ENCODE measurements around the gene FAAP20.

FAAP20 gene

DNA sequence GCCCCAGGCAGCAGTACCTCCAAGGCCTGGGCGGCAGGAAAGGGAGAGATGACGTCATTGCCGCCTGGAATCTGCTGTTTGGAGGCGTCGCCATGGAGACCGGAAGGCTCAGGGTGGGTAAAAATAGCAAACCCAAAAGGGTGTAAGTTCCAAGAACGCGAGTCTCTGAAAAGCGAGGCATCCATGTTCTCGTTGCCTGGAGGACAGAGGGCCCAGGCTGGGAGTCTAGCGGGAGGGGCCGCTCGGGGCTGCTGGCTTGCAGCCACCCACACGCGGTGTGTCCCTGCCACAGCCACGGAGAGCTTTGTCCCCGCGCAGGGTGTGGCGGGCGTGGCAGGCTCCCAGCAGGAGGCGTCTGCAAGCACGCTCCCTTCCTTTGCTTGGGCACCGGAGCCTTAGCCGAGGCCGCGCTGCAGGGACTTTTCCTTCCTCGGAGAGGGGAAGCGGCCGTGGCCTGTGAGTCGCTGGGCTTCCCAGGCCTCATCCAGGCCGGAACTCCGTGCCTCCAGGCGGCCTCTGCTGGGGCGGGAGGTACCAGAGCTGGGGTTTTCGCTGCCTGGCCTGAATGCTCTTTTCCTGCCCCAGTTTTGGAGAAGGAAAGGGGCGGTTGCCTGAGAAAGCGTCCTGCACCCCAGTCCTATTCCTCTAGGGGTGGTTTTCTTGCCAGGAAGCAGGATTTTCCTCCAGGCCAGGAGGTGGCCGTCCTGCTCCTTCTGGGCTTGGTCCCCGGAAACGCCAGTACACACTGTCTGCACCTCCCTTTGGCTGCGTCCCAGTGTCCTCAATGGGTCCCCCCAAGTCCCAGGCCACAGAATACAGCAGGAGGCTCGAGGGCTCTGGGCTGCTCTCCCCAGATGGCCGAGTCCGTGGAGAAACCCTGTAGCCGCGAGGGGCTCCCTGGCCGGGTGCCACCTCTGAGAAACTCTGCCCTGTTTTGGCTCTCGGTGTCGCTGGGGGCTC, 18.2 kb upstream of the FAAP20 start:
- in situ Hi-C loops (cut with MboI; ENCODE audit: low sequenced_read_pairs), result no loop called here

GRCh38 chr1:2212274-2212531, 17.6 kb upstream of the FAAP20 start:
- in situ Hi-C loops (cut with MboI; ENCODE audit: low sequenced_read_pairs), result no loop called here

- in situ Hi-C loops (cut with MboI; ENCODE audit: low sequenced_read_pairs), result no loop called here
Observed at GRCh38 chr1:2210786-2211185, 16.2 kb upstream of the FAAP20 start.

DNA sequence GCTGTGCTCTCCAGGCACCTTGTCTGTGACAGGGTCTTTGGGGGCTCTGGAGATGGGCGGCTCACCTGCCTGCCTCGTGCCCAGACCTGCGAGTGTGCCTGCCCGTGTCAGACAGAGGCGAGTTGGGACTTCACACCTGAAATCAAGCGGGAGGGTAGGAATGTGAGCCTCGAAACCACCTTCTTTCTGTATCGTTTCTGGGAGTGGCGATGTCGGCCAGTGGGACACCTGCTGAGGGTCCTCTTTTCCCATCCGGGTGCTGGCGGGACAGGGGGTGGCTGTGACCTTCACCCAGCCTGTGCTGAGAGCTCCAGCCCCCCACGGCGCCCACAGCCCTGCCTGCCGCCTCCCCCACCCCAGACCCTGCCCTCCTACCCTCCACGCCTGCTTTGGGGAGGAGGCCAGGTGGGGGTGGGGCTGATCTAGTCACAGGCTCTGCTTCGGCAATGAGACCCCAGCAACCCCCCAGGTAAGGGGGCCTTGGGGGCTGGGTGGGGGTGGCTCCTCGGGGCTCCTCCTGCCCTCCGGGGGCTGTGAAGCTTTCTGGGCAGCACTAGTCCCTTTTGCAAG, 15.6 kb upstream of the FAAP20 start:
- in situ Hi-C loops (cut with MboI; ENCODE audit: low sequenced_read_pairs), result no loop called here

DNA sequence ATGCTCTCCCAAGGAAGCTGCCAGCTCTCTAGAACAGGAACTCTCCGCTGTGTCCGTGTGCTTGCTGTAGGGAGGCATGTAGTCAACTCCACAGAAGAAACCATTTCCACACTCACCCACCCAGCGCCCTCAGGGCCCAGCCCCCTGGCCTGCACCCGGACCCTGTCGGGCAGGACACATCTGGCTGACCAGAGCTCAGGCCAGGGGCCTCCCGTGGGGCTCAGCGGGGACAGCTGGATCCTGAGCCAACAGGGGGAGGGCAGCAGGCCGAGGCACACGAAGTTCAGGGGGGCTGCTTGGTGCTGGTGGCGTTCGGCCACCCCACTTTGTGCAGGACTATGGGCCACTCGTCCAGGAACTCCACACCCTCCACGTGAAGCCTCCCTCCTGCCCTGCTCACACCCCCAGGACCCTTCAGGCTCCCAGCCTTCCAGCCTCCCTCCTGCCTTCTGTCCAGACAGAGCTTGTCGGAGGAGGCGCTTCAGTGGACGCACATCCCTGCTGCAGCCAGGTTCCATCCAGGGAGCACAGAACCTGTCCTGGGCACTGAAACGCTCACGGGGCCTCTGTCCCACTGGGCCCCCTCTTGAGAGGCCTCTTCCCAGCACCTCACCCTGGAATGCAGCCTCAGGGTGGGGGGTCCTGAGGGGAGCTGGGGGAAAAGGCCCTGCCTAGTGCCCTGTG, 15.0 kb upstream of the FAAP20 start:
- in situ Hi-C loops (cut with MboI; ENCODE audit: low sequenced_read_pairs), result no loop called here

- in situ Hi-C loops (cut with MboI; ENCODE audit: low sequenced_read_pairs), result no loop called here
Observed at GRCh38 chr1:2208309-2209239, 14.0 kb upstream of the FAAP20 start.

- in situ Hi-C loops (cut with MboI; ENCODE audit: low sequenced_read_pairs), result no loop called here
Observed at GRCh38 chr1:2206813-2207487, 12.4 kb upstream of the FAAP20 start.

DNA sequence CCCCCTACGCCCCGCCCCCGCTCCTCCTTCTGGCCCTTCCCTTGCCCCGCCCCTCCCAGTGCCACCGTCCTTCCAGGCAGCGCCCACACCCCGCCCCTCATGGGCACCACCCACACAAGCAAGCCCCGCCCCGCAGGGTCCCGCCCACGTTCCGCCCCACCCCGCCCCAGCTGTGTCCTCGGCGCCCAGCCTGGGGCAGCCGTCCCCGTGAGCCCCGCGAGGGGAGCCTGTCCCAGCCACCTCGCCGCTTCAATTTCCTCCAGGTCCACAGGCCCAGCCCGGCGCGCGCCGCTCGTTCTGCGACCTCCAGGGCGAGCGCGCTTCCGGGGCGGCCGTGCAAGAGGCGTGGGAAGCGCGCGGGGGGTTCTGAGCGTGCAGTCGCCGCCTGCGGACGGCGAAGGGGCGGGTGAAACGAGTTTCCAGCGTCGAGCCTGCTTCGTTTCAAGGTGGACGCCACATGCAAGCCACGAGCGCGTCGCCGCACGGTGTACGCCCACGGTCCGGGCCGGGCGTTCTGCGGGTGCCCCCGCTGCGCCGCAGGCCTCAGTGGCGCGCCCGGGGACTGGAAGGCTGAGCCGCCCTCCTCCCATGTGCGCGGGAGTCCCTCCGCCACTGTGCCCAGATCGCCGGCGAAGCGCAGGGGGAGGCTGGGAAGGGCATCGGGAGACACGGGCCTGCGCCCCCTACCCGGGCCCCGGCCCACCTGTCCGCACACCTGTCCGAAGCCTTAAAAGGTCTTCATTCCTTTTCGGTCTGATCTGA, 10.8 kb upstream of the FAAP20 start:
- in situ Hi-C loops (cut with MboI; ENCODE audit: low sequenced_read_pairs), result no loop called here

GRCh38 chr1:2204415-2205190, 10.0 kb upstream of the FAAP20 start:
- in situ Hi-C loops (cut with MboI; ENCODE audit: low sequenced_read_pairs), result no loop called here

DNA sequence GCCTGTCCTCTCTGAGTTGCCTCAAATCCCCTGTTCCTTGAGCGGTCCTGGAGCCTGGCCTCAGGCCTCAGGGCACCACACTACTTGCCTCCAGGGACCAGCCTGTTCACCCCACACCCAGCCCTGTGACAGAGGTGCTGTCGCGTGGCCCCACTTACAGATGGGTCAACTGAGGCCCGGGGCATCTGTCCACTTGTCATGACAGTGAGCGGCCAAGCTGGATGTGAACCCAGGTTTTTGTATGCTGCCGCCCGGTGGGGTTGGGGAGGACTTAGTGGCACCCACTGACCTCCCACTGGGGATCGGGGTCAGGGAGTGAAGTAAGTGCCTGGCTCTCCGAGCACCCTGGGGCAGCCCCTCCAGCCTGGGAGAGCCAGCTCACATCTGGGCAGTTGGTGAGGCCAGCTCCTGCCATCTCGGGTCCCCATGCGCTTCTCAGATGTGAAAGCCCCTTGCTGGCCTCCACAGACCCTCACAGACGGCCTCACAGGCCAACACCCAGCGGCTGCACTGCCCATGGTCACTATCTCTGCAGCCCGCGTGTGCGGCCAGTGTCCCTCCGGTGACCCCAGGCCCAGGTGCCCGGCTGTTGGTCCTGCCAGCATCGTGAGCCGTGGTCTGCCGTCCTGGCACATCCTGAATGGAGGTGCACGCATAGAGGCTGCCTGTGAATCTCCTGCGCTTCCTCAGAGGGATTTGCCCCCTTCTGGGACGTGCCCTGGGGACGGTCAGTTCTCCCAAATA, 9.3 kb upstream of the FAAP20 start:
- in situ Hi-C loops (cut with MboI; ENCODE audit: low sequenced_read_pairs), result no loop called here

DNA sequence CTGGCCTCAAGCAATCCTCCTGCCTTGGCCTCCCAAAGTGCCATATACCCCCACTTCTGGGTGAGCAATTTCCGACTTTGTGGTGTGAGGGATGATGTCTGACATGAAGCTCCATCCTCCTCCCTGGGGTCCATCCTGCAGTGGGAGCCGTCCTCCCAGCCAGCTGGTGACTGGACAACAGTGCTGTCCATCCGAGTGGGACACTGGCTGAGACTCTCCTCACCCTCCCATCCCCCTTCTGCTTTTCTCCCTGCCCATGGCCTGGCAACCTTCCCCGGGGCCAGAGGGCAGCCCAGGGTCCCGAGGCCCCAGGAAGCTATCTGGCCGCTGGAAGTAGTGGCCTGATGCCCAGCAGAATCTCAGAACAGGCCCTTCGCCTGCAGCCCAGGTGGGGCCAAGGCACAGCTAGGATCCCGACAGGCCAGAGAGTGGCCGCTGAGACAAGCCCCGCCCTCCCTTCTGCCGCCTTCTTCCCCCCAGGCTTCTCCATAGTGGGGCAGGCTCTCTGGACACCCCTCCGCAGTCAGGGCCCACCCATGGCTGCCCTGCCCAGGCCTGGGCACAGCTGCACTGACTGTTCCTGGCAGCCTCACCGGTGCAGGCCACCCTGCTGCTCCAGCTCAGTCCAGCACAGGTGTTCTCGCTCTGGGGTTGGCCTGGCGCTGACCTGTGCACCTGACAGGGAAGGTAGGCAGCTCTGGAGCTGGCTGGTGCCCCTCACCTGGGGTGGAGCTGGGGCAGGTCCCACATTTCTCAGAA, 8.4 kb upstream of the FAAP20 start:
- in situ Hi-C loops (cut with MboI; ENCODE audit: low sequenced_read_pairs), result no loop called here

- in situ Hi-C loops (cut with MboI; ENCODE audit: low sequenced_read_pairs), result no loop called here
Observed at GRCh38 chr1:2202008-2202575, 7.5 kb upstream of the FAAP20 start.

GRCh38 chr1:2201062-2201461, 6.5 kb upstream of the FAAP20 start:
- in situ Hi-C loops (cut with MboI; ENCODE audit: low sequenced_read_pairs), result no loop called here

DNA sequence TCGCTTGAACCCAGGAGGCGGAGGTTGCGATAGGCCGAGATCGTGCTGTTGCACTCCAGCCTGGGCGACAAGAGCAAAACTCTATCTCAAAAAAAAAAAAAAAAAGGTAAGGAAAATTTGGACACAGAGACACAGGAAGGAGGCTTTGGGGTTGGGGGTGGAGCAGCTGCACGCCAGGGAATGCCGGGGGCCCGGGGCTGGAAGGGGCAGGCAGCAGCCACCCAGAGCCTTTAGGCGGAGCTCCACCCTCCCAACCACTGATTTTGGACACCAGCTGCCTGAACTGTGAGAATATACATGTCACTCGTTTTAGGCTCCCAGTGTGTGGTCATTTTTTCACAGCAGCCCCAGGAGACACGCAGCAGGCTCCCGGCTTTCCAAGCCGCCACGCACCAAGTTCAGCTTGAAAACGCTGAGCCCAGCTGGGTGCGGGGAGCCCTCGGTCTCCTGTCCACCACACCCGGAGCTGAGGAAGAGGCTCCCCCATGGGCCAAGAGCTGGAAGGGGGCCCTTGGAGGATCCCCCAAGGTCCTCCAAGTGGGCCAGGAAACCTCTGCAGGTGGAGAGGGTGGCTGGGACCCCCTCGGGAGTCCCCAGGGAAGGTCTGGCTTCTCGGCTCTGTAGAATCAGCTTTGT, 5.9 kb upstream of the FAAP20 start:
- in situ Hi-C loops (cut with MboI; ENCODE audit: low sequenced_read_pairs), result no loop called here

- in situ Hi-C loops (cut with MboI; ENCODE audit: low sequenced_read_pairs), result loop anchor here (5.0 to 25.0 kb wide), 2 partner anchors 178 to 338 kb away; partner anchors contain the start of genes HES5 and PANK4
Observed at GRCh38 chr1:2199042-2199810, 4.7 kb upstream of the FAAP20 start.

- in situ Hi-C loops (cut with MboI; ENCODE audit: low sequenced_read_pairs), result loop anchor here (5.0 to 25.0 kb wide), 2 partner anchors 179 to 339 kb away; partner anchors contain the start of genes HES5 and PANK4
Observed at GRCh38 chr1:2198571-2198970, 4.0 kb upstream of the FAAP20 start.

Data from HL-60/S4 (cell line).